ENCODE results near the gene B3GALT2.
"Not testable (repeated sequence)": the region's sequence is repeated elsewhere in the genome, so short reads cannot be mapped to it uniquely, and the experiment has no call there.

B3GALT2 gene

DNA sequence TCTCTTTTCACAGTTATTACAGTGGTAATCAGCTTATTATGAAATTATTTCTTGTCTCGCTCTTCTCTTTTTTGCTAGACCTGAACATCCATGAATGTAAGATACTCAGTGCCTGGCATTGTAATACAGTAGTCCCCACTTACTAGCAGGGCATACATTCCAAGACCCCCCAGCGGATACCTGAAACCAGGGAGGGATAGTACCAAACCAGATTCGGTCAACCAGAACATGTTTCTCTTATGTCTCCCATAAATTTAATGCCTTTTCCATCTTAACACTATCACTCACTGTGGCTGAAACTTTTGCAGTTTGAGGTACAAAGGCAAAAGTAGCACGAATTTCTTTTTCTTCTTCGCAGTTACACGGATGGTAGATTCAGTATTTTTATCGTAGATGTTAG, 24.6 kb upstream of the B3GALT2 start:
- no peak overlapping the region for H3K9ac ChIP-seq (ENCODE audit: low read length)
- H3K27ac ChIP-seq (ENCODE audit: low read depth, low read length), result no peak overlapping the region
- H3K36me3 ChIP-seq (ENCODE audit: control insufficient read depth, insufficient read depth, low read length), result peaks cover 32% of the 10 kb centered on the region

DNA sequence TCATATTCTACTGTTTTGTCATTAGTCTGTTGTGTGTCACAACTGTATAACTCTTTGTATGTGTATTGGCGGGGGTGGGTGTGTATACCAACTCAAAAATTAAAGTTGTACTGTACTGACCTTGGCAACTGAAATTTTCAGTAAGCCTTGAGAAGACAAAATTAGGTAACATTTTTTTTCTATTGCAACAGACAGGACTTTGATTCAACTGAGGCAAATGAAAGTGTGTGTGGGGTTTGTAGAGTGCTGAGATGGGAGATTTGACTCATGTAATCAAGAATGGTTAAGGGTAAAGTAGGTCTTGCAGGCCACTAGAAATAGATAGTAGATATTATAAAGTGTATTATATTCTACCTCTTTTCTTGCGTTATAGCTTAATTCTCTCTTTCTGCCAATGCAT, 14.6 kb upstream of the B3GALT2 start:
- H3K27me3 ChIP-seq (ENCODE audit: control insufficient read depth, insufficient read depth, low read length), result no peaks in the 10 kb centered on the region
- H3K27ac ChIP-seq (ENCODE audit: low read depth, low read length), result no peak overlapping the region
- H3K9me3 ChIP-seq (ENCODE audit: control insufficient read depth, insufficient read depth, low read depth, low read length), result no peaks in the 10 kb centered on the region; the same call in 1 of the 2 replicates
- peaks cover 13% of the 10 kb centered on the region for H3K36me3 ChIP-seq (ENCODE audit: control insufficient read depth, insufficient read depth, low read length)
- H3K4me3 ChIP-seq (ENCODE audit: low read depth, low read length), result no peak overlapping the region
- H3K9ac ChIP-seq (ENCODE audit: low read length), result no peak overlapping the region
- no peaks in the 10 kb centered on the region for H3K4me1 ChIP-seq (ENCODE audit: control insufficient read depth, insufficient read depth, low read length)

More for the DNA sequence above, 24.6 kb upstream of the B3GALT2 start:
- Histone ChIP-seq H3K27me3 (ENCODE audit: control insufficient read depth, insufficient read depth, low read length) (no peaks in the 10 kb centered on the region), H3K4me3 (ENCODE audit: low read depth, low read length) (no peak overlapping the region), H3K4me1 (ENCODE audit: control insufficient read depth, insufficient read depth, low read length) (peaks cover 2% of the 10 kb centered on the region; the same call in 1 of the 2 replicates), H3K9me3 (ENCODE audit: control insufficient read depth, insufficient read depth, low read depth, low read length) (peaks cover 11% of the 10 kb centered on the region; the same call in 1 of the 2 replicates)

DNA sequence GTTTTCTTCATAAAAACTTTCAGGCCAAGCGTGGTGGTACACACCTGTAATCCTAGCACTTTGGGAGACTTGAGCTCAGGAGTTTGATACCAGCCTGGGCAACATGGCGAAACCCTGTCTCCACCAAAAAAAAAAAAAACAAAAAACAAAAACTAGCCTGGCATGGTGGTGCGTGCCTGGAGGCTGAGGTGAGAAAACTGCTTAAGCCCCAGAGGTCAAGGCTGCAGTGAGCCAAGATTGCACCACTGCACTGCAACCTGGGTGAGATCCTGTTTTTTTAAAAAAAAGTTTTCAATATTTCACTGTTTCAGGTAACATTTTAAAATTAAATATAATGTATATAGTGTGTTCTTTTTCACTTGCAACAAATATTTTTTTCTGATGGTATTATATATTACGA, 13.5 kb upstream of the B3GALT2 start:
- Histone ChIP-seq H3K36me3 (ENCODE audit: control insufficient read depth, insufficient read depth, low read length) (peaks cover 2% of the 10 kb centered on the region; the same call in 1 of the 2 replicates), H3K27ac (ENCODE audit: low read depth, low read length) (no peak overlapping the region), H3K4me3 (ENCODE audit: low read depth, low read length) (no peak overlapping the region), H3K27me3 (ENCODE audit: control insufficient read depth, insufficient read depth, low read length) (no peaks in the 10 kb centered on the region), H3K4me1 (ENCODE audit: control insufficient read depth, insufficient read depth, low read length) (no peaks in the 10 kb centered on the region), H3K9me3 (ENCODE audit: control insufficient read depth, insufficient read depth, low read depth, low read length) (no peaks in the 10 kb centered on the region), H3K9ac (ENCODE audit: low read length) (no peak overlapping the region)

DNA sequence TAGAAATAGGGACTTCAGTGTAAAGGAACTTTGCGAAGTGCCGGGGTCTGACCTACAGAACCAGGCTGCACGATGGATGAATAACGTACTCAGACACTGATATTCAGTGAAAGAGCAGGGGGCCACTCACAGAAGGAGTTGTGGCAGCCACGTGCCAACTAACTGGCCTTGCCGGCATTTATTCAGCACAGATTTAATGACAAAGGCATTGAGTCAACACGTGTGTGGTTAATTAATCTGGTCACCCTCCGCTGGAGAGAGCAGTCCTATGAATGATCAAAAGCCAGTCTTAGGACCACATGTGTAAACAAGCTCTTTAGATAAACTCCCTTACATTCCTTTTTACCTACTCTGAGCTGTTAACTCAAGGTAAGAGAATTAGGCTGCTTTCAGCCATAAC, 6.2 kb upstream of the B3GALT2 start:
- no peak overlapping the region for H3K27ac ChIP-seq (ENCODE audit: low read depth, low read length)
- H3K9me3 ChIP-seq (ENCODE audit: control insufficient read depth, insufficient read depth, low read depth, low read length), result peaks cover 3% of the 10 kb centered on the region; the same call in 1 of the 2 replicates
- H3K27me3 ChIP-seq (ENCODE audit: control insufficient read depth, insufficient read depth, low read length), result no peaks in the 10 kb centered on the region
- H3K4me3 ChIP-seq (ENCODE audit: low read depth, low read length), result no peak overlapping the region
- no peak overlapping the region for H3K9ac ChIP-seq (ENCODE audit: low read length)
- H3K36me3 ChIP-seq (ENCODE audit: control insufficient read depth, insufficient read depth, low read length), result 0 out of 2 replicates have a peak, but pooled peaks cover 2% of the 10 kb centered on the region
- H3K4me1 ChIP-seq (ENCODE audit: control insufficient read depth, insufficient read depth, low read length), result no peaks in the 10 kb centered on the region

DNA sequence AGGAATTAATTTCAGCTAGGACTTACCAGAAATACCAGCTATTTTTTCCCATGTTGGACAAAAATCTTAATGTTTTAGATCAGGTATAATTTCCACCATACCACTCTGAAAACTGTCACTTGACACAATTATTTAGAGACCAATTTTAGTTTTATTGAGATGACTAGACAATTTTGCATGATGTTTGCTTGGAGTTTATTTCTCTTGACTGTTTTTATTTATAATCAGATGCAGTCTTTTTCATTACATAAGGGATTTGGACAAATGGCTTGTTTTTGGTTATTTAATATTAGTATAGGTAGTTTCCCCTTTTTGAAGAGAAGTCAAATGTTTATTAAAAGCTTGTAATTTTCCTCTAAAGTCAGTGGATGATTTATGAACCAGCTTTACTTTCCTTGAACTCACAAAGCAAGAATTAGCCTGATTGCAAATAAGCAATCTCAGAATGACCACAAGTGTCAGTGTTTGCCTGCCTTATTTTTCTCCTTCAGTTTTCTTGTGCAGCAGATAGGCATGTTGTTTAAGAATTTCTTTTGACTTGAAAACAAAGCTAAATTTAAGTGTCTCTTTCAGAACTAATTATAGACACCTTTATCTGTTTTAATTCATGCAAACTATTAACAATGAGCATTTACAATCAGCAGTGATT, 3.8 kb upstream of the B3GALT2 start:
- H3K27ac ChIP-seq (ENCODE audit: low read depth, low read length), result no peak overlapping the region
- H3K36me3 ChIP-seq (ENCODE audit: control insufficient read depth, insufficient read depth, low read length), result 0 out of 2 replicates have a peak, but pooled peaks cover 2% of the 10 kb centered on the region
- H3K27me3 ChIP-seq (ENCODE audit: control insufficient read depth, insufficient read depth, low read length), result no peaks in the 10 kb centered on the region
- no peak overlapping the region for H3K4me3 ChIP-seq (ENCODE audit: low read depth, low read length)
- H3K4me1 ChIP-seq (ENCODE audit: control insufficient read depth, insufficient read depth, low read length), result peaks cover 10% of the 10 kb centered on the region
- no peak overlapping the region for H3K9ac ChIP-seq (ENCODE audit: low read length)
- H3K9me3 ChIP-seq (ENCODE audit: control insufficient read depth, insufficient read depth, low read depth, low read length), result peaks cover 3% of the 10 kb centered on the region; the same call in 1 of the 2 replicates

DNA sequence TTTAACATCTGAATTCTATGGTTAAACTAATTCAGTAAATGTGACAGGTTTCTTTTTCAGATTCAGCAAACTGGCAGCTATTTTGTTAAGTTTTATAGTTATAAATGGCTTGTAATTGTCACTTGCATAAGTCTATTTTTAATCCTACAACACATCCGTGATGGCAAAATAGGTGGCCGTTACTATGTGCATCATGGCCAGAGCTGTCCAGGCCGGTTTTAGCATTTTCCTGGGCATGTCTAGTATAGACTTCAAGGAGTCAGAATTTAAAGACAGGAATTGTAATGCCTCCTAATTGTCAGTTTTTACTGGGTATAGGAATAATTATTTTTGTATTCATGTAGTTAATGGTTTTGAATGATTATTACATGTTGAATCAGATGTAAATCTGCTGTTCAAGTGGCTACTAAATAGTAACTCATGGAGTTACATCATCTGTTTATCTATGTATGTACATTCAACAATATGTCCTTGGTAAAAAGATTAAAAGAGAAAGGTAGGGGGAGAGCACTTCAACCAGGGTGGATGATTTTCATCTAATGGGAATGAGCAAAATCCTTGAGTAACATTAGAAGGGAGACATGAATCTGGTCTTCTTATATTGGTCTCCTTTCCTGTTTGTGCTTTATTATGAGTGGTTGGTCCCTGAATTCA, 3.2 kb upstream of the B3GALT2 start:
- Histone ChIP-seq H3K36me3 (ENCODE audit: control insufficient read depth, insufficient read depth, low read length) (0 out of 2 replicates have a peak, but pooled peaks cover 2% of the 10 kb centered on the region), H3K4me1 (ENCODE audit: control insufficient read depth, insufficient read depth, low read length) (peaks cover 10% of the 10 kb centered on the region), H3K27ac (ENCODE audit: low read depth, low read length) (no peak overlapping the region), H3K9ac (ENCODE audit: low read length) (no peak overlapping the region), H3K27me3 (ENCODE audit: control insufficient read depth, insufficient read depth, low read length) (no peaks in the 10 kb centered on the region), H3K9me3 (ENCODE audit: control insufficient read depth, insufficient read depth, low read depth, low read length) (peaks cover 3% of the 10 kb centered on the region; the same call in 1 of the 2 replicates), H3K4me3 (ENCODE audit: low read depth, low read length) (no peak overlapping the region)

DNA sequence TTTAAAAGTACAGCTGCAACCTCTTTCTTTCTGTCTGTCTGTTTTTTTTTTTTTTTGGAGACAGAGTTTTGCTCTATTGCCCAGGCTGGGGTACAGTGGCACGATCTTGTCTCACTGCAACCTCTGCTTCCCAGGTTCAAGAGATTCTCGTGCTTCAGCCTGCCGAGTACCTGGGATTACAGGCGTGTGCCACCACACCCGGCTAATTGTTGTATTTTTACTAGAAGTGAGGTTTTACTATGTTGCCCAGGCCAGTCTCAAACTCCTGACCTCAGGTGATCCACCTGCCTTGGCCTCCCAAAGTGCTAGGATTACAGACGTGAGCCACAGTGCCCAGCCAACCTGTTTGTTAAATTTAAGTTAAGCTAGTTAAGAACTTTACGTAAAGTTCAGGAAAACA, 2.5 kb upstream of the B3GALT2 start:
- not testable (repeated sequence) for H3K36me3 ChIP-seq (ENCODE audit: control insufficient read depth, insufficient read depth, low read length); H3K27ac ChIP-seq (ENCODE audit: low read depth, low read length); H3K4me1 ChIP-seq (ENCODE audit: control insufficient read depth, insufficient read depth, low read length)

DNA sequence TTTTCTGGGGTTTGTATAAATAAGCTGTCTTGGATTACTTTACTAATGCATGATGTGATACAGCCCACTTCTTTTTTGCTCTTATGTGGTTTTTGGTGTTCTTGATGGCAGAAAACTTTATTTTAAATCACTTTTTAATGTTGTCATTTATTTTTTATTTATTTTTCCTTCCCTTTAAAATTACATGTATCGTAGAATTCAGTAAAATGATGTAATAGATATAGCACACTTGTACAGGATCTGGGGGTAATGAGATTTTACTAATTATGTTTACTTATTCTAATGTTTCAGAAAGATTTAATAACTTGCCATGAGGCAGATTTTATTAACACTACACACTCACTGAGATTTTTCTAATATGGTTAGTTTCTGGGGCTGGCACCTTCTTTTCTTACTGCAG, 701 bp upstream of the B3GALT2 start:
- Histone ChIP-seq H3K9ac (ENCODE audit: low read length) (no peak overlapping the region), H3K36me3 (ENCODE audit: control insufficient read depth, insufficient read depth, low read length) (no peaks in the 10 kb centered on the region), H3K27ac (ENCODE audit: low read depth, low read length) (no peak overlapping the region), H3K4me3 (ENCODE audit: low read depth, low read length) (no peak overlapping the region), H3K9me3 (ENCODE audit: control insufficient read depth, insufficient read depth, low read depth, low read length) (no peaks in the 10 kb centered on the region; the same call in 1 of the 2 replicates), H3K4me1 (ENCODE audit: control insufficient read depth, insufficient read depth, low read length) (peaks cover 10% of the 10 kb centered on the region), H3K27me3 (ENCODE audit: control insufficient read depth, insufficient read depth, low read length) (no peaks in the 10 kb centered on the region)

More for the DNA sequence above, 2.5 kb upstream of the B3GALT2 start:
- H3K9me3 ChIP-seq (ENCODE audit: control insufficient read depth, insufficient read depth, low read depth, low read length); H3K27me3 ChIP-seq (ENCODE audit: control insufficient read depth, insufficient read depth, low read length); H3K9ac ChIP-seq (ENCODE audit: low read length); H3K4me3 ChIP-seq (ENCODE audit: low read depth, low read length): not testable (repeated sequence)

DNA sequence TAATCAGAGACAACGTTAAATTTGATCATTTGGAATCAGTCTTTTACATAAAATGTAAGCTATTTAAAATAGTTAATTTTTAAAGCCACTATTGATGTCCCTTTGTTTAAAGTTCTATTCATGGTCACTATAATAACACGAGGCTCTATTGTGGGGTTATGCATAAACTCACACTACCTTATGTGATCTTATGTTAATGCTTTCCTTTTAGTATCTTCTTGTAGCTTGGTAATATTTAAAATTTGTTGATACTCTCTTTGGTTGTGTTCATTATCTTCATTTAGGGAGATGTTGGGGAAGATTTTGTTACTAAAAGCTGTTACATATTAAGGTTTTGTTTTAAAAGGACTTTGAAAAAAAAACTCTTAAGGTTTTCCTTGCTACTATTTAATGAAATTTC, 1.2 kb downstream of the B3GALT2 start:
- H3K27me3 ChIP-seq (ENCODE audit: control insufficient read depth, insufficient read depth, low read length), result no peaks in the 10 kb centered on the region
- H3K9me3 ChIP-seq (ENCODE audit: control insufficient read depth, insufficient read depth, low read depth, low read length), result no peaks in the 10 kb centered on the region
- H3K9ac ChIP-seq (ENCODE audit: low read length), result no peak overlapping the region
- H3K36me3 ChIP-seq (ENCODE audit: control insufficient read depth, insufficient read depth, low read length), result no peaks in the 10 kb centered on the region
- no peak overlapping the region for H3K27ac ChIP-seq (ENCODE audit: low read depth, low read length)
- H3K4me3 ChIP-seq (ENCODE audit: low read depth, low read length), result no peak overlapping the region
- H3K4me1 ChIP-seq (ENCODE audit: control insufficient read depth, insufficient read depth, low read length), result peaks cover 10% of the 10 kb centered on the region

DNA sequence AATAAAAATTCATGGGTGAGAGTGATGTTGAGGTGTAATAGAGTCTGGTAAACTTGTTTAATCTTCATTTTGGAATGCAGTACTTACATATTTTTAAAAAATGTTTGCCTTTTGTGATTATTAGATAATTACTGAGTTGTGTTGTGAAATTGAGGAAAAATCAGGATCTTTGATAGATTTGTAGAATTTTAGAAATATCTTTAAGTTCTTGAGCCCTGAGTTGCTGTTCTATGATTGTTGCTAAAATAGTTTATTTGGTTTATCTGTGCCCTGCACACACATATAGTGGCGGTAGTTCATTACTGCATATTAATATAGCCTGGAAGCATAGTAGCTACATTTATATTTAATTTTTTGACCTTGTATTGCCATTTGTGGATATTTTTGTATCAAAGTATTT, 1.6 kb downstream of the B3GALT2 start:
- H3K27ac ChIP-seq (ENCODE audit: low read depth, low read length), result no peak overlapping the region
- H3K36me3 ChIP-seq (ENCODE audit: control insufficient read depth, insufficient read depth, low read length), result no peaks in the 10 kb centered on the region
- no peak overlapping the region for H3K9ac ChIP-seq (ENCODE audit: low read length)
- no peak overlapping the region for H3K4me3 ChIP-seq (ENCODE audit: low read depth, low read length)
- H3K9me3 ChIP-seq (ENCODE audit: control insufficient read depth, insufficient read depth, low read depth, low read length), result no peaks in the 10 kb centered on the region
- peaks cover 10% of the 10 kb centered on the region for H3K4me1 ChIP-seq (ENCODE audit: control insufficient read depth, insufficient read depth, low read length)
- no peaks in the 10 kb centered on the region for H3K27me3 ChIP-seq (ENCODE audit: control insufficient read depth, insufficient read depth, low read length)

DNA sequence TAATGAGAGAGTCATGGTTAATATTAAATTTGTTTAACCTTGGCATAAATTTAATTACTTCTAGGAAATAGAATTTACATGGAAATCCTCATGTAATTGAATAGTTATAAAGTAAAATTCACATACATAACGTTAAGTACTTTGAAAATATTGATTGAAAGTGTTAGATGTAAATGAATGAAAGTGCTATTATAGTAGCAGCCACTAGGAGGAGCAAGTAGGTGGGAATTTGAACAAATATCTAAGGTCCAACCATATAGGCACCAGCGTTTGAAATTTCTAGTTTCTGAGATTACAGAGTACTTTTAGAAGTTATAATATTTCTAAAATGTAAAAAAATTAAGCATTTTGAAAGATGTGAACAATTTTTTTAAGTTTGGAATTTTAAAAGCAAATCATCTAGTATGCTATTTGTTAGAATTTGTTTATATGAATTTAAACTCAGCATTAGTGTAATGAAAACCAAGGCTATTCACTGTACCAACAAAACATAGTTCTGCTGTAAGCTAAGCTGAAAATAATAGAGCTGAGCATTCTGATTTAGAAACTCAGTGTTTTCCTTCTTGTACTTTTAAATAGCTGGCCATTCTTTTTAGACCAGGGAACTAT, 3.3 kb downstream of the B3GALT2 start:
- H3K27ac ChIP-seq (ENCODE audit: low read depth, low read length), result no peak overlapping the region
- H3K36me3 ChIP-seq (ENCODE audit: control insufficient read depth, insufficient read depth, low read length), result no peaks in the 10 kb centered on the region
- H3K4me1 ChIP-seq (ENCODE audit: control insufficient read depth, insufficient read depth, low read length), result peaks cover 10% of the 10 kb centered on the region
- no peaks in the 10 kb centered on the region for H3K9me3 ChIP-seq (ENCODE audit: control insufficient read depth, insufficient read depth, low read depth, low read length)
- no peak overlapping the region for H3K4me3 ChIP-seq (ENCODE audit: low read depth, low read length)
- H3K27me3 ChIP-seq (ENCODE audit: control insufficient read depth, insufficient read depth, low read length), result no peaks in the 10 kb centered on the region
- H3K9ac ChIP-seq (ENCODE audit: low read length), result no peak overlapping the region

All from HUES6 (cell line).